HCT116 (cell line): Measurements from ENCODE around the gene DDX19B. TPM values are rescaled to one million over a fixed set of nuclear protein-coding genes. Genes with fewer than 3 reads are reported as not detected.
"Not testable (repeated sequence)": the region's sequence is repeated elsewhere in the genome, so short reads cannot be mapped to it uniquely, and the experiment has no call there.

ENCODE experiments used
- ATAC-seq: fragments of 200-7000 bp; cut with Tn5 transposase; 2 replicates; pipeline ENCODE4 v1.9.1; 2020; ENCODE audit warnings: mild to moderate bottlenecking, moderate library complexity
- BruUV-seq: library from RNA; stranded (reverse); fragments of 400-500 nt; replicated peaks from 2 replicates; lab custom pipeline; 2021; lab: Mats Ljungman, UMichigan
- CTCF ChIA-PET: fragments of 300-600 bp; sonication (Branson Sonifier 250); formaldehyde crosslinking; loops from one replicate; lab custom pipeline; 2021; ENCODE audit warnings: antibody characterized with exemption; lab: Charles Lee
- POLR2A ChIA-PET: fragments of 300-600, 350-600 bp; sonication (Branson Sonifier 250); formaldehyde crosslinking; loops from one replicate; lab custom pipeline; 2021; ENCODE audit warnings: antibody characterized with exemption; lab: Charles Lee
- RAD21 ChIA-PET, 2 experiments: fragments of 300-600 bp; sonication (Branson Sonifier 250); formaldehyde crosslinking; loops; one replicate each; lab custom pipeline; 2023; ENCODE audit warnings: low total read pairs in 2 of 2; ENCODE audit not compliant: uncharacterized antibody in 2 of 2, unreplicated experiment in 2 of 2, low non-redundant PET in 1 of 2; lab: Charles Lee
- DNase-seq: peaks from one replicate; pipeline ENCODE4 v3.0.0-alpha.2; 2010; ENCODE audit warnings: low read depth, low spot score
- H2AFZ ChIP-seq: fragments of 200-600 bp; shearing (Covaris generic), sonication (generic); 2 replicates; pipeline ENCODE4 v1.6.1; 2017; ENCODE audit warnings: low read depth, mixed run types, mixed read lengths, antibody characterized with exemption, low read length; ENCODE audit not compliant: poor library complexity, severe bottlenecking
- H3K27ac ChIP-seq: 2 replicates; pipeline ENCODE4 v1.5.1; 2012; ENCODE audit warnings: low read depth, low read length
- H3K27me3 ChIP-seq: fragments of 200-600 bp; sonication (generic); 2 replicates; pipeline ENCODE4 v1.6.1; 2016; ENCODE audit warnings: mixed run types, low read length, mixed read lengths; ENCODE audit not compliant: insufficient read depth
- H3K36me3 ChIP-seq, 2 experiments: fragments of 200-500 bp in 1 of 2; fragments of 200-600 bp in 1 of 2; sonication (Bioruptor generic) in 1 of 2; sonication (generic) in 1 of 2; 2 replicates each; pipeline versions ENCODE4 v1.5.1 to v1.6.1; 2014 to 2016; ENCODE audit warnings: low read length in 2 of 2, inconsistent platforms in 1 of 2, mixed read lengths in 1 of 2, mixed run types in 1 of 2; ENCODE audit not compliant: insufficient read depth in 2 of 2, control insufficient read depth in 1 of 2
- H3K4me1 ChIP-seq, 2 experiments: fragments of 200-600 bp in 1 of 2; sonication (generic) in 1 of 2; 2 replicates each; pipeline versions ENCODE4 v1.5.1 to v1.6.1; 2012 to 2017; ENCODE audit warnings: low read length in 2 of 2, inconsistent platforms in 1 of 2, mild to moderate bottlenecking in 1 of 2, mixed read lengths in 1 of 2, mixed run types in 1 of 2, moderate library complexity in 1 of 2; ENCODE audit not compliant: insufficient read depth in 2 of 2, control insufficient read depth in 1 of 2
- H3K4me2 ChIP-seq: fragments of 200-600 bp; sonication (generic); 2 replicates; pipeline ENCODE4 v1.6.1; 2017; ENCODE audit warnings: mixed run types, low read length, mixed read lengths
- H3K4me3 ChIP-seq, 2 experiments: fragments of 200-600 bp in 1 of 2; sonication (generic) in 1 of 2; replicated peaks in 1 of 2; 2 replicates each; pipeline ENCODE4 v1.5.1; 2011 to 2016; ENCODE audit warnings: low read length in 2 of 2, control low read depth in 1 of 2, low read depth in 1 of 2, mild to moderate bottlenecking in 1 of 2, mixed read lengths in 1 of 2, mixed run types in 1 of 2
- H3K79me2 ChIP-seq: fragments of 200-600 bp; sonication (generic); 2 replicates; pipeline ENCODE4 v1.6.1; 2017; ENCODE audit warnings: mild to moderate bottlenecking, mixed run types, low read length, moderate library complexity, mixed read lengths; ENCODE audit not compliant: insufficient read depth
- H3K9ac ChIP-seq: fragments of 200-600 bp; sonication (generic); 2 replicates; pipeline ENCODE4 v1.6.1; 2016; ENCODE audit warnings: low read length, mixed read lengths
- H3K9me2 ChIP-seq: fragments of 200-600 bp; sonication (generic), shearing (Covaris generic); 2 replicates; pipeline ENCODE4 v1.6.1; 2017; ENCODE audit warnings: mixed run types, mild to moderate bottlenecking, moderate library complexity; ENCODE audit not compliant: insufficient read depth
- H3K9me3 ChIP-seq, 2 experiments: fragments of 200-500 bp in 1 of 2; fragments of 200-600 bp in 1 of 2; sonication (Bioruptor generic) in 1 of 2; sonication (generic) in 1 of 2; 2 replicates each; pipeline ENCODE4 v1.6.1; 2014 to 2017; ENCODE audit warnings: low read length in 2 of 2, mixed read lengths in 2 of 2, inconsistent platforms in 1 of 2, low read depth in 1 of 2, mild to moderate bottlenecking in 1 of 2, mixed run types in 1 of 2, moderate library complexity in 1 of 2; ENCODE audit not compliant: control insufficient read depth in 1 of 2, insufficient read depth in 1 of 2
- H4K20me1 ChIP-seq: fragments of 200-600 bp; sonication (generic), shearing (Covaris generic); 2 replicates; pipeline ENCODE4 v1.6.1; 2017; ENCODE audit warnings: mixed run types, mild to moderate bottlenecking, moderate library complexity; ENCODE audit not compliant: insufficient read depth
- EGR1 ChIP-seq: IDR thresholded peaks from 2 replicates; pipeline ENCODE4 v1.6.1; 2012; ENCODE audit warnings: low read depth
- FOSL1 ChIP-seq: IDR thresholded peaks from 2 replicates; pipeline ENCODE4 v1.6.1; 2012; ENCODE audit warnings: low read depth
- SP1 ChIP-seq: IDR thresholded peaks from 2 replicates; pipeline ENCODE4 v1.6.1; 2012; ENCODE audit warnings: low read depth
- intact Hi-C: fragments of 100-400 bp; cut with micrococcal nuclease; formaldehyde crosslinking; loops from 2 replicates; pipeline ENCODE4 v1.10.0; 2022
- total RNA-seq: library from RNA; stranded (reverse); gene quantifications from one replicate; pipeline ENCODE4 v1.2.1, GENCODE V29; 2021; ENCODE audit not compliant: unreplicated experiment
- TF ChIP-seq, protein P1 (sequence below): IDR thresholded peaks from 2 replicates; pipeline ENCODE4 v1.6.1; 2011; ENCODE audit warnings: mild to moderate bottlenecking, low read length, moderate library complexity; ENCODE audit not compliant: insufficient replicate concordance; ENCODE audit errors: extremely low read depth

DDX19B gene
- total RNA-seq, 1 experiment from 2014 or later: 36.6 TPM

DNA sequence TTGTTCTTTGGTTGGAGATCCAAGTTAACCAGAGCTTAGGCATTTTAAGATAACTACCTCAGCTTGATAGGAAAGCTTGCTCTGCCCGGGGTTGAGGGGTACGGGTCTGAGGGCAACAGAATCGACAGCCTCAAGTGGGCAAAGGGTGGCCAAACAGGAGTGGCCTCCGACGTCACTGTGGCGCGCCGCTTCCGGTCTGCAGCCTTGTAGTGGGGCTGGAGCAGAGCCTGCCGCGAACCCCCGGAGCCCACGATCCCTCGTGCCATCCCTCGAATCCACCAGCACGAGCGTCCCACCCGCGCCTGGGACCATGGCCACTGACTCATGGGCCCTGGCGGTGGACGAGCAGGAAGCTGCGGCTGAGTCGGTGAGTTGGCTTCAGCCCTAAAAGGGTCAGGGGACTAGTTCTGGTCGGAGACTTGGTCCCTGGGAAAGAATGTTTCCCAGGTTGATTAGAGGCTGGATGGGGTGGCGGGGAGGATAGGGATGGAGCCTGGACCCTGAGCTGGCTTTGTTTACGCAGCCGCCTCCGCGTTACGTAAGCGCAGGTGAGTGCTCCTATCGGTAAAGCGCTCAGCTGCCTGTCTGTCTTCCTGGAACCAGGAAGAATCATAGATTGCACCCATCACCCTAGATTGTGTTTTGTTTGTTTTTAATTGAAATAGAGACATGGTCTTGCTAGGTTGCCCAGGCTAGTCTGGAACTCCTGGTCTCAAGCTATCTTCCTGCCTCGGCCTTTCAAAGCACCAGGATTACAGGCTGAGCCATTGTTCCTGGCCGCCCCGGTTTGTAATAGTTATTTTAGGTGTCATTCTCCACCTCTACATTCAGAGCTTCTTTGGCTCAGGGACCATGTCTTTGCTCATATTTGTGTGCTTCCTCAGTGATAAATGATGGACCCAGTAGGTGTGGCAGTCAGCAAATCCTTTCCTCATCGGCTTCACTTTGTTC, at the start of gene DDX19B (continued):
- TF ChIP-seq FOSL1 (no peak), SP1 (0 out of 2 replicates have a peak, but pooled peaks have one; percentile 4), EGR1 (peak; percentile 82)
- TF ChIP-seq, protein P1, sequence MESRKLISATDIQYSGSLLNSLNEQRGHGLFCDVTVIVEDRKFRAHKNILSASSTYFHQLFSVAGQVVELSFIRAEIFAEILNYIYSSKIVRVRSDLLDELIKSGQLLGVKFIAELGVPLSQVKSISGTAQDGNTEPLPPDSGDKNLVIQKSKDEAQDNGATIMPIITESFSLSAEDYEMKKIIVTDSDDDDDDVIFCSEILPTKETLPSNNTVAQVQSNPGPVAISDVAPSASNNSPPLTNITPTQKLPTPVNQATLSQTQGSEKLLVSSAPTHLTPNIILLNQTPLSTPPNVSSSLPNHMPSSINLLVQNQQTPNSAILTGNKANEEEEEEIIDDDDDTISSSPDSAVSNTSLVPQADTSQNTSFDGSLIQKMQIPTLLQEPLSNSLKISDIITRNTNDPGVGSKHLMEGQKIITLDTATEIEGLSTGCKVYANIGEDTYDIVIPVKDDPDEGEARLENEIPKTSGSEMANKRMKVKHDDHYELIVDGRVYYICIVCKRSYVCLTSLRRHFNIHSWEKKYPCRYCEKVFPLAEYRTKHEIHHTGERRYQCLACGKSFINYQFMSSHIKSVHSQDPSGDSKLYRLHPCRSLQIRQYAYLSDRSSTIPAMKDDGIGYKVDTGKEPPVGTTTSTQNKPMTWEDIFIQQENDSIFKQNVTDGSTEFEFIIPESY: no peak

DNA sequence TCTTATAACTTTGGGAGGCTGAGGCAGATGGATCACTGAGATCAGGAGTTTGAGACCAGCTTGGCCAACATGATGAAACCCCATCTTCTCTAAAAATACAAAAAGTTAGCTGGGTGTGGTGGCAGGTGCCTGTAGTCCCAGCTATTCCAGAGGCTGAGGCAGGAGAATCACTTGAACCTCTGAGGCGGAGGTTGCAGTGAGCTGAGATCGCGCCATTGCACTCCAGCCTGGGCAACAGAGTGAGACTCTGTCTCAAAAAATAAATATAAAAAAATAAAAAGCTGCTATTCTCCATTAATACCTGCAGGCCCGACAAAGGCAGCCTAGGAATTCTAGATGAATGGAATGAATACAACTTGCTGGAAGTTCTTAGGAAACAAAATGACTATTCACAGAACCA, 49.3 kb upstream of the DDX19B start:
- intact Hi-C loops: loop anchor here (10.0 kb wide), 1 partner anchor 85 kb away; no protein-coding TSS in a partner anchor
- Histone ChIP-seq H3K36me3 (peaks cover 10 to 27% of the 10 kb centered on the region in 2 experiments), H3K79me2 (peaks cover 25% of the 10 kb centered on the region)
- DNase-seq, POLR2A ChIA-PET, H4K20me1 ChIP-seq, H3K27ac ChIP-seq, H3K9me2 ChIP-seq, H3K4me2 ChIP-seq, RAD21 ChIA-PET, H3K4me3 ChIP-seq, CTCF ChIA-PET, H3K9me3 ChIP-seq, H3K9ac ChIP-seq, H3K27me3 ChIP-seq, H3K4me1 ChIP-seq, ATAC-seq, BruUV-seq, H2AFZ ChIP-seq: not testable (repeated sequence)
